Fibroblast of villous mesenchyme (primary cell): ENCODE results near the gene SLCO2A1. TPM values are rescaled to one million over a fixed set of nuclear protein-coding genes. Genes with fewer than 3 reads are reported as not detected.

Source experiments
- DNase-seq: peaks from one replicate; pipeline ENCODE4 v3.0.0-alpha.2; 2010; ENCODE audit warnings: low read depth
- H3K4me3 ChIP-seq: 2 replicates; pipeline ENCODE4 v1.5.1; 2011; ENCODE audit warnings: low read depth, mild to moderate bottlenecking, low read length
- total RNA-seq: library from RNA; depleted of rRNA; stranded (reverse); fragments of >200 nt; gene quantifications from 2 replicates; pipeline ENCODE4 v1.2.3, GENCODE V29; 2012
- TF ChIP-seq, protein P1 (sequence below): IDR thresholded peaks from 2 replicates; pipeline ENCODE4 v1.5.1; 2012; ENCODE audit warnings: low read depth, mild to moderate bottlenecking, low read length; ENCODE audit not compliant: insufficient read depth

Gene SLCO2A1
- total RNA-seq, 1 donor = 0.43 TPM

DNA sequence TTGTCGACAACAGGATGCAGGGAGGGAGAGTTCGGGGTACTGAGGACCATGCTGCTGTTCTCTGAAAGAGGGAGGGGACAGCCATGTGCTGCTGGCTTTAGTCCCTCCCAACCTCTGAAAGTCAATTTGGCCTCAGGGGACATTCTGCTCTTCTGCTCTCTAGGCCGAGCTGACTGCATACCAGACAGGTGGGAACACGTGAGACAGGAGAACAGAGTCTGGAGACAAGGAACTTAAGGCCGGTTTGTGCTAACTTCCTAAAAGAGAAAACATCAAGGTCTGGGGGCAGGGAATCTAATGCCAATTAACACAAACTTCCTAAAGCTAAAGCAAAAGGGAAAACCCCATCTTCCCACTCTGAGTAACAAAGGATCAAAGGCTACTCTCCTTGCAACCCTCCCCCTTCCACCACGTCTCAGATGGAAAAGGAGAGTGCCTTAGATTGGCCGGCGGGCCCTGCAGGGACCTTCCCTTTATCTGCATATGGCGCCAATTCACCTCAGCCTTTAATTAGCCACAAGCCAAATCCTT is 41.0 kb downstream of the SLCO2A1 start:
- TF ChIP-seq, protein P1, sequence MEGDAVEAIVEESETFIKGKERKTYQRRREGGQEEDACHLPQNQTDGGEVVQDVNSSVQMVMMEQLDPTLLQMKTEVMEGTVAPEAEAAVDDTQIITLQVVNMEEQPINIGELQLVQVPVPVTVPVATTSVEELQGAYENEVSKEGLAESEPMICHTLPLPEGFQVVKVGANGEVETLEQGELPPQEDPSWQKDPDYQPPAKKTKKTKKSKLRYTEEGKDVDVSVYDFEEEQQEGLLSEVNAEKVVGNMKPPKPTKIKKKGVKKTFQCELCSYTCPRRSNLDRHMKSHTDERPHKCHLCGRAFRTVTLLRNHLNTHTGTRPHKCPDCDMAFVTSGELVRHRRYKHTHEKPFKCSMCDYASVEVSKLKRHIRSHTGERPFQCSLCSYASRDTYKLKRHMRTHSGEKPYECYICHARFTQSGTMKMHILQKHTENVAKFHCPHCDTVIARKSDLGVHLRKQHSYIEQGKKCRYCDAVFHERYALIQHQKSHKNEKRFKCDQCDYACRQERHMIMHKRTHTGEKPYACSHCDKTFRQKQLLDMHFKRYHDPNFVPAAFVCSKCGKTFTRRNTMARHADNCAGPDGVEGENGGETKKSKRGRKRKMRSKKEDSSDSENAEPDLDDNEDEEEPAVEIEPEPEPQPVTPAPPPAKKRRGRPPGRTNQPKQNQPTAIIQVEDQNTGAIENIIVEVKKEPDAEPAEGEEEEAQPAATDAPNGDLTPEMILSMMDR = no peak
- H3K4me3 ChIP-seq = no peak overlapping the region
- no peak for DNase-seq

DNA sequence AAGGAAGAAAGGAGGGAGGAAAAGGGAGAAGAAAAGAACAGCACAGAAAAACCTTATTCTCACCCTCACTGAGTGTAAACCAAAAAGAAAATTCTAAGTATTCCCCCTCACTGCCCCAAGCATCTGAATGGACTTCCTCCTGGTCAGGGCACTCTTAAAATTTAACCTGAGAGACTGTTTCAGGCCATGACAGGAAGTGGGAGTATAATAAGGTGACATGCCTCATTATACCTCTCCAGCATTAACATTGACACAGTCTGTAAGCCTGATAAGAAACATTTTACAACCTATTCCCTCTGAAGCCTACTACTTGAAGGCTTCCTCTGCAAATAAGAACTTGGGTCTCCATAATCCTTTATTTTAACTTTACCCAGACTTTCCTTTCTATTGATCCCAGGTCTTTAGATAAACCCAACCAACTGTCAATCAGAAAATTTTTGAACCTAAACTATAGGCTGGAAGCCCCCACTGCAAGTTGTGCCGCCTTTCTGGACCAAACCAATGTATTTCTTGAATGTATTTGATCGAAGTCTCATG is 41.7 kb downstream of the SLCO2A1 start:
- TF ChIP-seq, protein P1 = no peak
- no peak for DNase-seq
- no peak overlapping the region for H3K4me3 ChIP-seq

DNA sequence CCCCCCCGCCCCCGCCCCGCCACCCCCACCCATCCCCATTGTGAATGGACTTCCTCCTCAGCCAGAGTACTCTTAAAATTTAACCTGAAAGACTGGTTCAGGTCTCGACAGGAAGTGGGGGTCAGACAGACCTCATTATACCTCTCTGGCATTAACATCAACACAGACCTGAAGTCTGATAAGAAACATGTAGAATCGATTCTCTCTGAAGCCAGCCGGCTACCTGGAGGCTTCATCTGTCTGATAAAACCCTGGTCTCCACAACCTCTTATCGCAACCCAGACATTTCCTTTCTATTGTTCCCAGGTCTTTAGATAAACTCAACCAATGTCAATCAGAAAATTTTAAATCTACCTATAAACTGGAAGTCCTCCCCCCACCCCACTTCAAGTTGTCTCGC is 42.6 kb downstream of the SLCO2A1 start:
- no peak for DNase-seq
- TF ChIP-seq, protein P1 = no peak
- H3K4me3 ChIP-seq = no peak overlapping the region

DNA sequence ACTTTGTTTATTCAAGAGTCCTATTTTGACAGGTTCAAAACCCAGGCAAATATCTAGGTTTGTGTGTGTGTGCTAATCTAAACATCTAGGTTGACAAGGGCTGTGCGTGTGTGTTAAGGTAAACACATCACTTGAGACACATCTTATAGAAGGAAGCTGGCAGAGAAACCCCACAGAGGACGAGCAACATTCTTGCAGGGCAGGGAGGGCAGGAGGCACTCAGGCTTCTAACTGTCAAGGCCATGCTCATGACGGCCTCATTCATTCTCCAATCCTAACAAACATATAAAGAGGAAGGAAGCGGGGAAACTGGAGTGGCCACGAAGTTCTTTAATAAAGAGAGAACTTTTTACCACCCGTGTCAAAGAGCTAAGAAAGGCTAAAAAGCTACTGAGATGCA is 43.4 kb downstream of the SLCO2A1 start:
- TF ChIP-seq, protein P1 = no peak

DNA sequence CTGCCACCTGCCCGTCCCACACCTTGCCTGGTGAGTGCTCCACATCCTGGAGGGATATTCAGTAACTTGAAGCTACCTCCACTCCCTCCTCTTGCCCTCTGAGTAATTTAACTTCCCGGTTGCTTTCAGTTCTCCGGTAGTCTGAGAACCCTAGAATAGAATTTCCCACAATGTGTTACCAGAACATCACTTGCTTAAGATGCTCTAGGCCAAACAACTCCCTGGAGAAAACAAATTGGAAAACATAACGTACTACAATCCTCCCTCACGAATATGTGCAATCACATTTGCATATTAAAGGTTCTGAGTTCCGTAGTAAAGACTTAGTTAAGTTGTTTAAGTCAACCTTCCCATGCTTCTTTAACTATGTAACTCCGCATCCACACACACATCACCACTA is 44.8 kb downstream of the SLCO2A1 start:
- TF ChIP-seq, protein P1 = no peak
- DNase-seq = peak; percentile 20
- no peak overlapping the region for H3K4me3 ChIP-seq

More for the DNA sequence above, 43.4 kb downstream of the SLCO2A1 start:
- no peak overlapping the region for H3K4me3 ChIP-seq
- DNase-seq = no peak

DNA sequence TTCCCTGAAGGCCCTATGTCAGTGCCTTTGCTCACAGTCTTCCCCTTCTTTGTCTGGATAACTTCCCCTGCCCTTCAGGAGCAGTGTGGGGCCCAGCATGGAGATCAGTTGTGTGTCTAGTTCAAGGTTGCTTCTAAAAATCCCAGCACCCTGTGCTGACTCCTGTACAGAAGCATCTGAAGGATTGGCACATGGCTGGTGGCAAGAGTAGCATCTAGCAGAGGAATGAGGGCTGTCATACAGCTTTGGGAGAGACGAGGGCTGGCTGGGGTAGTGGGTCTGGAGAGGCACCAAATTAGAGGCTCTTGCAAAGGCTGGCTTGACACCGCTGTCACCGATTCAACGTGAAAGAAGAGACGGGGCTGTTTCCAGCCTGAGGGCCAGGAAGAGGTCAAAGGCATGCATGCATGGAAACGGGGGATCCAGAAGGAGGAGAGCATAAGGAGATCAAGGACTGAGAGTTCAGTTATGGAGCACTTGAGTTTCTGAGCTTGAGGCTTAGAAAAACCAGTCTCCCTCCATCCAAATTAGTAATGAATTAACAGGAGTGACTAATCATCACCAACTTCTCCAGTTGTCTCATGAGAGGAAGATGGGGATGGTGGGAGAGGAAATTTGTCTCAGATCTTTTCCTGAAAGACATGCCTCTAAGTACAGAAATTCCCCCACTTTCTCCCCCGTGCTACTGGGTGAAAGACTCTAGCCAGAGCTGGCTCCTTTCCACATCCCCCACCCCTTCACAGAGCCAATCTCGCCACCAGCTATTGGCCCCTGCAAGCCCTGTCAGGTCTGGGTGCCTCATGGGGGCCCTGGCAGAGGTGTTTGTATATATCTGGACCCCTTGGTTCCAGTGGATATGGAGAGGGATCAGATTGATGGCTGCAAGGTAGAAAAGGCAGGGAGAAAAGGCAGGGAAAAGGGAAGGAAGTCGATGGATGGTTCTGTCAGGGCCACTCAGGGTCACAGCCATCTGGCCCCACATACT is 45.9 kb downstream of the SLCO2A1 start:
- TF ChIP-seq, protein P1 = no peak
- DNase-seq = no peak
- H3K4me3 ChIP-seq = no peak overlapping the region
